Activated CD8-positive, alpha-beta T cell treated with anti-CD3 and anti-CD28 coated beads for 36 hours (primary cell): ENCODE results near the gene LSM4. TPM values are rescaled to one million over a fixed set of nuclear protein-coding genes. Genes with fewer than 3 reads are reported as not detected.

ENCODE experiments used
- ATAC-seq: fragments of 200-7000 bp; cut with Tn5 transposase; one replicate; pipeline ENCODE4 v1.10.0; 2021; ENCODE audit warnings: mild to moderate bottlenecking, moderate library complexity
- CTCF ChIA-PET: fragments of 350-600 bp; sonication (Branson Sonifier 250); formaldehyde crosslinking; loops from one replicate; lab custom pipeline; 2021; ENCODE audit warnings: antibody characterized with exemption; lab: Charles Lee
- POLR2A ChIA-PET: fragments of 350-600 bp; sonication (Branson Sonifier 250); formaldehyde crosslinking; loops from one replicate; lab custom pipeline; 2021; ENCODE audit warnings: antibody characterized with exemption; lab: Charles Lee
- DNase-seq: peaks from one replicate; pipeline ENCODE4 v3.0.0-alpha.2; 2020
- H3K27ac Mint-ChIP-seq: one replicate; pipeline ENCODE4 v1.8.0; 2021; ENCODE audit warnings: mild to moderate bottlenecking, mixed read lengths
- H3K27me3 Mint-ChIP-seq: one replicate; pipeline ENCODE4 v1.8.0; 2021; ENCODE audit warnings: mixed read lengths
- H3K36me3 Mint-ChIP-seq: one replicate; pipeline ENCODE4 v1.8.0; 2021; ENCODE audit warnings: low read depth, mixed read lengths
- H3K4me1 Mint-ChIP-seq: one replicate; pipeline ENCODE4 v1.8.0; 2021; ENCODE audit warnings: low read depth, mixed read lengths
- H3K4me3 Mint-ChIP-seq: one replicate; pipeline ENCODE4 v1.8.0; 2021; ENCODE audit warnings: mild to moderate bottlenecking, moderate library complexity, mixed read lengths
- H3K9me3 Mint-ChIP-seq: one replicate; pipeline ENCODE4 v1.8.0; 2021; ENCODE audit warnings: mixed read lengths
- intact Hi-C: fragments of 100-400 bp; cut with micrococcal nuclease; formaldehyde crosslinking; loops from one replicate; pipeline ENCODE4 v1.10.0; 2022
- total RNA-seq, 2 experiments: library from RNA; stranded (reverse); gene quantifications; one replicate each; pipeline ENCODE4 v1.2.3, GENCODE V29; 2021
- TF ChIP-seq, protein P1 (sequence below): fragments of 200-600 bp; IDR thresholded peaks from one replicate; pipeline ENCODE4 v1.8.0; 2022; ENCODE audit warnings: antibody characterized with exemption, mild to moderate bottlenecking

LSM4 gene
- total RNA-seq, 2 experiments from 2014 or later: 426 to 433 TPM

DNA sequence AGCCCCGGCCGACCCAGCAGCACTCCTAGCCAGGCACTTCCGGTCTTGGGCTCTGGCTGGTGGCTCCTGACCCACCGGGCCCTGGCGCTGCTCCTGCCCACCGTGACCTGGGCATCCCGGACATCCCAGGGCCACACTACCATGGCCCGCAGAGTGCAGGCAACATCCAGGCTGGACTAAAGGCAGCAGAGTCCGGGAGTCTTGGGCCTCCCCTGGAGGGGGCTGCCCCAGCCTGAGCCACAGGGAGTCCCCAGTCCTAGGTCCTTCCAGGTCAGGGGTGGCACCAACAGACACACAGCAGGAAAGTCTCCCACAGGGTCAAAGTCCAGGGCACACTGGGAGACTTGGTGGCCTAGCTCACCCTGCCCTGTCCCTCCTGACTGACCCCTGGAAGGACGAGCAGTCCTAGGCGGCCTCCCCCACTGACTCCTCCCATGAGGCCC is 10.8 kb downstream of the LSM4 start:
- DNase-seq (no peak), ATAC-seq (no peak)
- CTCF ChIA-PET: interaction anchor here (0.8 kb wide), 1 partner anchor 33 kb away, joined by 3 read pairs; no protein-coding TSS in a partner anchor
- TF ChIP-seq, protein P1, sequence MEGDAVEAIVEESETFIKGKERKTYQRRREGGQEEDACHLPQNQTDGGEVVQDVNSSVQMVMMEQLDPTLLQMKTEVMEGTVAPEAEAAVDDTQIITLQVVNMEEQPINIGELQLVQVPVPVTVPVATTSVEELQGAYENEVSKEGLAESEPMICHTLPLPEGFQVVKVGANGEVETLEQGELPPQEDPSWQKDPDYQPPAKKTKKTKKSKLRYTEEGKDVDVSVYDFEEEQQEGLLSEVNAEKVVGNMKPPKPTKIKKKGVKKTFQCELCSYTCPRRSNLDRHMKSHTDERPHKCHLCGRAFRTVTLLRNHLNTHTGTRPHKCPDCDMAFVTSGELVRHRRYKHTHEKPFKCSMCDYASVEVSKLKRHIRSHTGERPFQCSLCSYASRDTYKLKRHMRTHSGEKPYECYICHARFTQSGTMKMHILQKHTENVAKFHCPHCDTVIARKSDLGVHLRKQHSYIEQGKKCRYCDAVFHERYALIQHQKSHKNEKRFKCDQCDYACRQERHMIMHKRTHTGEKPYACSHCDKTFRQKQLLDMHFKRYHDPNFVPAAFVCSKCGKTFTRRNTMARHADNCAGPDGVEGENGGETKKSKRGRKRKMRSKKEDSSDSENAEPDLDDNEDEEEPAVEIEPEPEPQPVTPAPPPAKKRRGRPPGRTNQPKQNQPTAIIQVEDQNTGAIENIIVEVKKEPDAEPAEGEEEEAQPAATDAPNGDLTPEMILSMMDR: no peak
- Mint-ChIP-seq H3K36me3 (peaks cover 45% of the 10 kb centered on the region), H3K4me3 (no peak overlapping the region), H3K27ac (no peak overlapping the region), H3K4me1 (peaks cover 30% of the 10 kb centered on the region), H3K9me3 (no peaks in the 10 kb centered on the region), H3K27me3 (no peaks in the 10 kb centered on the region)
- intact Hi-C loops: no loop called here
- POLR2A ChIA-PET: interaction anchor here (1.3 to 23.1 kb wide), 3 partner anchors 10 to 39 kb away, joined by 4 to 592 read pairs (median 20); partner anchors contain the start of genes JUND and LSM4

DNA sequence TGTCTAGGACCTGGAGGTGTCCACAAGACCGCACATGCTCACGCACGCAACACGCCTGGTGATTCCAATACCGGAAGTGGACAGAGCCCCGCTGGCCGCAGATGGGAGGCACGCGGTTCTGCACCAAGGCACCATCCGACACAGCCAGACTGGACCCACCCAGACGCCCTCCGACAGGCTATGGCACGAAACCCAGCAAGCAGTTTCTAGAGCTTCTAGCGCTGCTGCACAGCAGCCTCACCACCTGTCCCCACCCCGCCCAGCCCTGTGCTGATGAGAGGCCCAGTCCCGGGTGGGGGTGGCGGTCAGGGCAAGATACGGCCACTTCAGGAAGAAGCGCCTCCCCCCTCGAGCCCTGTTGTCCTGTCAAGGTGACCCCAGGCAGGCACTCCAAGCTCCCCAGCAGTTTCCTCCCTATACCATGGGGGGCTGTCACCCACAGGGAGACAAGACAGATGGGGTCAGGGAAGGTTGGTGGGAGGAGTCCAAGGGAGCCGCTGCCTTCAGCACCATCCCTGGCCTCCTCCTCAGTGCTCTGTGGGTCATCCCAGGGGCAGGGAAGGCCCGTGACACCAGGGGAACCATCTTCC is 11.3 kb downstream of the LSM4 start:
- Mint-ChIP-seq H3K4me1 (peaks cover 34% of the 10 kb centered on the region), H3K36me3 (peaks cover 48% of the 10 kb centered on the region), H3K9me3 (no peaks in the 10 kb centered on the region), H3K27me3 (no peaks in the 10 kb centered on the region), H3K27ac (no peak overlapping the region), H3K4me3 (no peak overlapping the region)
- no peak for DNase-seq
- POLR2A ChIA-PET: interaction anchor here (4.5 to 23.1 kb wide), 2 partner anchors 10 to 32 kb away, joined by 20 to 592 read pairs; partner anchors contain the start of genes JUND and LSM4
- CTCF ChIA-PET: interaction anchor here (0.6 to 1.2 kb wide), 3 partner anchors 32 to 77 kb away, joined by 3 to 4 read pairs (median 3); no protein-coding TSS in a partner anchor
- intact Hi-C loops: no loop called here
- TF ChIP-seq, protein P1: no peak
- no peak for ATAC-seq

DNA sequence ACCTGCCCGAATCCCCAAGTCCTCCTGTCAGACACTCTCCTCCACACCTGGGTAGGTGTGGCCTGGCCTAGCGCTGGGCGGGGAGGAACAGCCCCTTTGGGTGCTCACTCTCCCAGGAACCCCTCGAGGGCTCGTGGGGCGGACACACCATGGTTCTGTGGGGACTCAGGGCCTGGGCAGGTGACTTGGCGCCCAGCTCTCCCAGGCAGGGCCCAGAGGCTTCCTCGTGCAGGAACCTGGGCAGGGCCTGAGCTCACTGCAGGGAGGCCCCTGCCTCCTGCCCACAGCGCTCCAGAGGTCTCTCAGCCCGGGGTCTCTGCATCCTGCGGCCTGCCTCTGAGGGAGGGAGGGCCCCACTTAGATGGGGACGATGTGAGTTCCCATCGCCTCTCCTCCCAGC is 11.9 kb downstream of the LSM4 start:
- peaks cover 52% of the 10 kb centered on the region for H3K36me3 Mint-ChIP-seq
- H3K9me3 Mint-ChIP-seq: no peaks in the 10 kb centered on the region
- intact Hi-C loops: no loop called here
- ChIA-PET POLR2A (interaction anchor here (1.8 to 23.1 kb wide), 3 partner anchors 11 to 37 kb away, joined by 4 to 592 read pairs (median 20); partner anchors contain the start of genes IQCN, JUND and LSM4), CTCF (interaction anchor here (0.6 to 1.2 kb wide), 2 partner anchors 36 to 77 kb away, joined by 3 to 4 read pairs; no protein-coding TSS in a partner anchor)
- ATAC-seq: no peak
- H3K4me3 Mint-ChIP-seq: no peak overlapping the region
- no peaks in the 10 kb centered on the region for H3K27me3 Mint-ChIP-seq
- TF ChIP-seq, protein P1: no peak
- DNase-seq: no peak
- H3K27ac Mint-ChIP-seq: peak overlapping the region; percentile 42
- peaks cover 37% of the 10 kb centered on the region for H3K4me1 Mint-ChIP-seq

DNA sequence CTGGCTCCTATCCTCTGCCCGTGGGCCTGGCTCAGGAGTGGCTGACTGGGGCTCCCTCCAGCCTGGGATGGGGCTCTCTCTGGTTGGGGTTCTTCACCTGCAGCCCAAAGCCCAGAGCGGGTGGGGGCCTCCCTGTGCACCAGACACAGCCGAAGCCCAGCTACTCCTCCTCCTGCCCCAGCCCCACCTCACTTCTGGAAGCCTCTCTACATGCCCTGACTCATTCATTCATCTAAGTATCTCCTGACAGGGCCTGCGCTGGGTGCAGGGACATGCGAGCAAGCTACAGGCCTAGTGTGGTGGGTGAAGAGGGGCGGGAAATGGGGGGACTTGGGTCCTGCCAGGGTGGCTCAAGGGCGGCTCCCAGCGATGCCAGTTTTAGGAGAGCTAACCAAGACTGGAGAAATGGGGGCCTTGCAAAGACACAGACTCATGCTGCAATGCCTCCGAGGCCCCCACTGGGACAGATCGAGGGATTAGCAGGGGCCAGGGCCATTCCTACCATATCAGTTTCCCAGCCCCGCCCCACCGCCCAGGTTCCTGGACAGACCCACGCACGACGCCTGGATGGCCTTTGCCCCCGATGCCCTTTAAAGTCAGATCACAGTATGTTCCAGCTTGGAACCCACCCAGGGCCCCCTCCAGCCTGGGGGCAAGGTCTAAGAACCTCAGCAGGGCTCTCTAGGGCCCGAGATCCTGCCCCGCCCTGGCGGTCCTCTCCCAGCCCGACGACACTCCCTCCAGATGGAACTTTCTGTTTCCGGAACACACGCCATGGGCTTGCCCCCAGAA is 12.6 kb downstream of the LSM4 start:
- peak overlapping the region; percentile 42 for H3K27ac Mint-ChIP-seq
- no peak for ATAC-seq

More for the DNA sequence above, 12.6 kb downstream of the LSM4 start:
- peaks cover 55% of the 10 kb centered on the region for H3K36me3 Mint-ChIP-seq
- no peaks in the 10 kb centered on the region for H3K27me3 Mint-ChIP-seq
- POLR2A ChIA-PET: interaction anchor here (1.8 to 23.1 kb wide), 3 partner anchors 12 to 36 kb away, joined by 4 to 592 read pairs (median 20); partner anchors contain the start of genes IQCN, JUND and LSM4
- intact Hi-C loops: no loop called here
- TF ChIP-seq, protein P1: no peak
- DNase-seq: no peak
- H3K4me3 Mint-ChIP-seq: no peak overlapping the region
- CTCF ChIA-PET: interaction anchor here (1.0 to 1.2 kb wide), 2 partner anchors 31 to 35 kb away, joined by 4 to 6 read pairs; no protein-coding TSS in a partner anchor
- H3K4me1 Mint-ChIP-seq: peaks cover 39% of the 10 kb centered on the region
- no peaks in the 10 kb centered on the region for H3K9me3 Mint-ChIP-seq
